ENCODE results near the gene DIAPH2.

Gene DIAPH2

DNA sequence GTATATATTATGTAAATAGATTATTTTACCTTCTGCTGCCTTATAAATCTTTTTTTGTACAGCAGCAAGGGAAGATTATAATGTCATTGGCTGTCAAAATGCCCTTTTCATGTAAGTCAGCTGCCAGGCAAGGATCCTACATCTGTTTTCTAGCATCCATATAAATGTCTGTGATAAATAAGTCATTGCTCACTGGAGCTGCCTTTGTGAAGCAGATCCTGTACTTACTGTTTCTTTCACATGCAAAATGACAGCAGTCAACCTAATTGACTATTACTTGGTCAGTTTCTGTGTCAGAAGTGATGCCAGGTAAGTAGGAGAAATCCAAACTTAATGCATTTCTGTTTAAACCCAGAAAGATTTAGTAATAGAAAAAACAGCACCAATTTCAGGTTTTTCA is 819.8 kb downstream of the DIAPH2 start:
- ChIA-PET CTCF (no interaction called here), POLR2A (ENCODE audit: low non-redundant PET) (no interaction called here)
- DNase-seq (ENCODE audit: low spot score), result no peak
- H3K27ac ChIP-seq, result no peak overlapping the region
- TF ChIP-seq, protein P1, sequence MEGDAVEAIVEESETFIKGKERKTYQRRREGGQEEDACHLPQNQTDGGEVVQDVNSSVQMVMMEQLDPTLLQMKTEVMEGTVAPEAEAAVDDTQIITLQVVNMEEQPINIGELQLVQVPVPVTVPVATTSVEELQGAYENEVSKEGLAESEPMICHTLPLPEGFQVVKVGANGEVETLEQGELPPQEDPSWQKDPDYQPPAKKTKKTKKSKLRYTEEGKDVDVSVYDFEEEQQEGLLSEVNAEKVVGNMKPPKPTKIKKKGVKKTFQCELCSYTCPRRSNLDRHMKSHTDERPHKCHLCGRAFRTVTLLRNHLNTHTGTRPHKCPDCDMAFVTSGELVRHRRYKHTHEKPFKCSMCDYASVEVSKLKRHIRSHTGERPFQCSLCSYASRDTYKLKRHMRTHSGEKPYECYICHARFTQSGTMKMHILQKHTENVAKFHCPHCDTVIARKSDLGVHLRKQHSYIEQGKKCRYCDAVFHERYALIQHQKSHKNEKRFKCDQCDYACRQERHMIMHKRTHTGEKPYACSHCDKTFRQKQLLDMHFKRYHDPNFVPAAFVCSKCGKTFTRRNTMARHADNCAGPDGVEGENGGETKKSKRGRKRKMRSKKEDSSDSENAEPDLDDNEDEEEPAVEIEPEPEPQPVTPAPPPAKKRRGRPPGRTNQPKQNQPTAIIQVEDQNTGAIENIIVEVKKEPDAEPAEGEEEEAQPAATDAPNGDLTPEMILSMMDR (conservative IDR thresholded peaks at IDR 0.05; ENCODE audit: low read depth), result no peak

DNA sequence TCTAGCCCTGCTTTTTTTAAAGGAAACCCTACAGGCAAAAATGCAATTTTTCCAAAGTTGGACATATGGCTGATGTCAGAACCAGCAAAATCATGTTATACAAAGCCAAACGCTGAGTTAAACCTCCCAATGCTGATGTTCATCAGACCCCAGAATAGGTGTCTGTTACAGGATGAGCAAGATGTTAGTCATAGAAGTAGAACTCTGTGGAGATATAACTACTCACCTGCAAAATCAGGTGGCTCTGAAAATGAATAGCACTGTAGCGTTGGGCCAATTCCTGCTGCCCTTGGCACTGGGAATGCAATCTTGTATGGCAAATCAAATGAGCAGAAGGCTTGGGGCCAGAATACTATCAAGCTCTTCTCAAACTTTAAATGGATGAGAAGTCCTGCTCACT is 833.1 kb downstream of the DIAPH2 start:
- TF ChIP-seq, protein P1 (conservative IDR thresholded peaks at IDR 0.05; ENCODE audit: low read depth), result no peak
- peak; percentile 7 for DNase-seq (ENCODE audit: low spot score)
- ChIA-PET POLR2A (ENCODE audit: low non-redundant PET) (no interaction called here), CTCF (no interaction called here)
- H3K27ac ChIP-seq, result no peak overlapping the region

- ChIA-PET CTCF (no interaction called here), POLR2A (ENCODE audit: low non-redundant PET) (no interaction called here)
- H3K27ac ChIP-seq, result no peak overlapping the region
- TF ChIP-seq, protein P1 (conservative IDR thresholded peaks at IDR 0.05; ENCODE audit: low read depth), result no peak
- no peak for DNase-seq (ENCODE audit: low spot score)
Observed at GRCh38 chrX:97522307-97522706, 837.7 kb downstream of the DIAPH2 start.

GRCh38 chrX:97524340-97524739 is 839.7 kb downstream of the DIAPH2 start:
- DNase-seq (ENCODE audit: low spot score), result no peak
- ChIA-PET CTCF (no interaction called here), POLR2A (ENCODE audit: low non-redundant PET) (no interaction called here)
- TF ChIP-seq, protein P1 (conservative IDR thresholded peaks at IDR 0.05; ENCODE audit: low read depth), result no peak
- no peak overlapping the region for H3K27ac ChIP-seq

GRCh38 chrX:97524997-97525396 is 840.4 kb downstream of the DIAPH2 start:
- DNase-seq (ENCODE audit: low spot score), result no peak
- no peak overlapping the region for H3K27ac ChIP-seq
- ChIA-PET CTCF (no interaction called here), POLR2A (ENCODE audit: low non-redundant PET) (no interaction called here)
- TF ChIP-seq, protein P1 (conservative IDR thresholded peaks at IDR 0.05; ENCODE audit: low read depth), result no peak

- ChIA-PET POLR2A (ENCODE audit: low non-redundant PET) (no interaction called here), CTCF (no interaction called here)
- no peak for DNase-seq (ENCODE audit: low spot score)
- no peak overlapping the region for H3K27ac ChIP-seq
- TF ChIP-seq, protein P1 (conservative IDR thresholded peaks at IDR 0.05; ENCODE audit: low read depth), result no peak
Observed at GRCh38 chrX:97525981-97526380, 841.3 kb downstream of the DIAPH2 start.

GRCh38 chrX:97527725-97528124 is 843.1 kb downstream of the DIAPH2 start:
- ChIA-PET CTCF (no interaction called here), POLR2A (ENCODE audit: low non-redundant PET) (no interaction called here)
- TF ChIP-seq, protein P1 (conservative IDR thresholded peaks at IDR 0.05; ENCODE audit: low read depth), result no peak
- H3K27ac ChIP-seq, result no peak overlapping the region
- no peak for DNase-seq (ENCODE audit: low spot score)
